Activated CD4-positive, alpha-beta T cell treated with anti-CD3 and anti-CD28 coated beads, Interleukin-2, Interleukin-4, amounts not matched to agents 100 ng/mL and 50 ng/mL, durations not matched to agents 16 hours and 8 hours (primary cell): Measurements from ENCODE around the gene QTRT2.

Experiments
- DNase-seq: peaks from one replicate; pipeline ENCODE4 v3.0.0-alpha.2; 2020; ENCODE audit warnings: low spot score

The QTRT2 gene

DNA sequence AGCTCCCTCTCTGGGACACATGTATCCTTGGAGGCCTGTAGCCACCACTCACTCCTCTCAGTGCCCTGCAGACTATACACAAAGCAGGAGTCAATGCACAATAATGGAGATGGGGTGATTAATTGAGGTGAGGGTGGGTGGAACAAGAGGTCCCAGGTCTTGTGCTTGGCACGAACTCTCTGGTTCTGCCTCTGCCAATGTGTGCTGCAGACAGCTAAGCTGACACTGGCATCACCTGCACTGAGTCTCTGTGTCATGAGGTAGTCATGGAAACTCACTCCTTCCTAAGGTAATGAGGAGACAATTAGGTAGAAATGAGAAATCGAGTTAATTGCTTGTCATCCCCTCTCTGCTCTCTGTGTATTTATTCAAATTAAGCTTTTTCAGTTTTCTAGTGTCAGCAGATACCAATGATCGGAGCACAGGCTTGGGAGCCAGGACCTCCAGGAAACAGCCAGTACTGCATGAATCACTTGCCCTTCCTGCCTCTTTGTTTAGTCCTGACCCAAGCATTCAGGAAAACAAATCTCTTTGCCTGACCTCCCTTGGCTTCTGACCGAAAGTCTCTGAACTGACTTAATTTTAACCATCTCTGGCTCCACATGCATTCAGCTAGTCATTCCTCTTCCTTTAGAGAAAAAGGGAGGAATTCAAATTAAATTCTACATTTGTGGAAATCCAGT, 65.6 kb downstream of the QTRT2 start:
- no peak for DNase-seq

DNA sequence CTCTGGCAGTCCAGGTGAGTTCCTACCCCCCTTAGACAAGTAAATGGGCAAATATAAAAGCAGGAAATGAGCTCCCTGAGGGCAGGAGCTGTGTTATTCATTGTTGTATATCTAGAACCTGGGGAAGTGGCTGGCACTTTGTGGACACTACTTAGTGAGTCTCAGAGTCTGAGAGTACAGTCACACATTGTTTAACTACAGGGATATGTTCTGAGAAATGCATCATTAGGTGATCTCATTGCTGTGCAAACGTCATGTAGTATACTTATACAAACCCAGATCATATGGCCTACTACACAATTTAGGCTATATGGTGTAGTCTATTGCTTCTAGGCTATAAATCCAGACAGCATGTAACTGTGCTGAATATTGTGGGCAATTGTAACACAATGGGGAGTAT, 69.9 kb downstream of the QTRT2 start:
- DNase-seq, result no peak

DNA sequence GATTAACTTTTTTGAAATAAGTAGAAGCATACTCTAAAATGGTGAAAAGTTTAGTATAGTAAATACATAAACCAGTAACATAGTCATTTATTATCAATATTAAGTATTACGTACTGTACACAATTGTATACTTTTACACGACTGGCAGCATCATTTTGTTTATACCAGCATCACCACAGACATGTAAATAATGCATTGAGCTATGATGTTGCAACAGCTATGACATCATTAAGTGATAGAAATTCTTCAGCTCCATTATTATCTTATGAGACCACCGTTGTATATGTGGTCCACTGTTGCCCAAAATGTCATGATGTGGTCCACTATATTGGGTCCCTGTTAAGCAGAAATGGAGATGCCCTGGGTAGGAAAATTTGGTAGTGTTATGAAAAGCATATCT, 71.0 kb downstream of the QTRT2 start:
- DNase-seq, result no peak

DNA sequence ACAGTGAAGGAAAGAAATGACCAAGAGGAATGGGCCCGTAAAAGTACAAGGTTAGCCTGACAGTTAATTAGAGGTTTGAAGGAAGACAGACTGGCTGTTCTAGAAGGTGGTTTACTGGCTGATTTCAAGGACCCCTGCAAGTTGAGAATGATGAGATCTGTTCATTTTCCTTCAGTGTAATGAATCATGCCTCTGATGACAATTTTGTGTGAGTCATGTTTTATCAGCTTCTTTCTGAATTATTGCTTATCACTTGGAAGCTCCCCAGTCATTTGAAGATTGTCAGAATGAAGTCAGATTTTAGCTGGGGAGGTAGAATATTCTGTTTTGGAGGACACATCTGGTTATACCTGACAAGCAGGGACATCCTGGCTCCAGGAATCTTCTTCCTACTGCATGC, 71.7 kb downstream of the QTRT2 start:
- peak; percentile 12 for DNase-seq

DNA sequence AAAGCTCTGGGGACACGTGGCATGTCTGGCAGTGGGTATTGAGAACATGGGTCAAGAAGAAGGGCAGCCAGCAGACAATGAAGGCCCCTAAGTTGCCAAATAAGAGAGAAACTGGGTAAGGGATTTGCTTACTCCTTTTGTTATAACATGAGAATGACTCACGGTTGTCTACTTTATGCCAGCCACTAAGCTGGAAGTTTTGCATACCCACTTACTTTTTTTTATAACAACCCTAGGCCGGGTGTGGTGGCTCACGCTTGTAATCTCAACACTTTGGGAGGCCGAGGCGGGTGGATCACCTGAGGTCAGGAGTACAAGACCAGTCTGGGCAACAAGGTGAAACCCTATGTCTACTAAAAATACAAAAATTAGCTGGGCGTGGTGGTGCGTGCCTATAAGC, 72.3 kb downstream of the QTRT2 start:
- no peak for DNase-seq

DNA sequence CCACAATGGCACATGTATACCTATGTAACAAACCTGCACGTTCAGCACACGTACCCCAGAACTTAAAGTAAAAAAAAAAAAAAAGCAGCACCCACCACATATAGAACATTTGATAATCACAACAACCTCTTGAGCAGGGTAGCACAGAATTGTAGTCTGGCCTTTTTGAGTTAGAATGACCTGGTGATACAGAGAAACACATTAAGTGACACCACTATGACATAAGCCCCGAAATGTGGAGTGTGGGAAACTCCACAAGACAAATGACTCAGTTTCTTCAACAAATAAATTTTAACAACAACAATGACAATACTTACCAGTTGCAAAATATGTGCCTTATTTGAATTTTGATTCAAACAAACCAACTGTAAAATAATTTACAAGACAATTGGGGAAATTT, 76.0 kb downstream of the QTRT2 start:
- no peak for DNase-seq

DNA sequence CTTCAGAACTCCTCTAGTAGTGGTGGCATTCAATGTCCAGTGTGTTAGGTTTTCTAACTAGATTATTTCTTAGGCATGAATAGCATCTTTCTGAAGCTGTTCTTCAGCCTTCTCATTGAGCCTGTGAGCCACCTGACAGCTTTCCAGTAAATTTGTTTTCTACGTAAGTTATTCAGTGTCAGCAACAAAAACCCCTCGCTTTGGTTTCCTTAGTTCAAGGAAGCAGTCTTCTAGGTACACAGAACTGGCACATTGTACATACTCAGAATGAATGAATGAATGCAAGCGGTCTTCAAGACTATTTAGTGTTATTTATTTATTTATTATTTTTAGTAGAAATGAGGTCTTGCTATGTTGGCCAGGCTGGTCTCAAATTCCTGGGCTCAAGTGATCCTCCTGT, 77.4 kb downstream of the QTRT2 start:
- no peak for DNase-seq
